Measurements from ENCODE around the gene FIGLA. TPM values are rescaled to one million over a fixed set of nuclear protein-coding genes. Genes with fewer than 3 reads are reported as not detected.

The FIGLA gene
- total RNA-seq, 1 donor from 2014 or later, result not detected

GRCh38 chr2:70732766-70733645 is 57.4 kb downstream of the FIGLA start:
- Mint-ChIP-seq H3K27ac (no peak overlapping the region), H3K4me3 (no peak overlapping the region), H3K36me3 (ENCODE audit: low read depth) (peaks cover 2% of the 10 kb centered on the region), H3K9me3 (peaks cover 2% of the 10 kb centered on the region), H3K4me1 (peaks cover 26% of the 10 kb centered on the region), H3K27me3 (no peaks in the 10 kb centered on the region)
- no peak for TF ChIP-seq CTCF (IDR thresholded peaks at IDR 0.05)
- DNase-seq, result no peak
- ATAC-seq (ENCODE audit: low read depth), result no peak
- ChIA-PET POLR2A (no interaction called here), CTCF (no interaction called here)
- intact Hi-C loops (cut with micrococcal nuclease), result no loop called here

GRCh38 chr2:70730730-70731129 is 59.7 kb downstream of the FIGLA start:
- peaks cover 21% of the 10 kb centered on the region for H3K4me1 Mint-ChIP-seq
- no peak overlapping the region for H3K27ac Mint-ChIP-seq
- no peak for DNase-seq
- POLR2A ChIA-PET, result no interaction called here
- H3K36me3 Mint-ChIP-seq (ENCODE audit: low read depth), result no peaks in the 10 kb centered on the region
- no peak for ATAC-seq (ENCODE audit: low read depth)
- TF ChIP-seq CTCF (IDR thresholded peaks at IDR 0.05), result no peak
- no peaks in the 10 kb centered on the region for H3K27me3 Mint-ChIP-seq
- no peak overlapping the region for H3K4me3 Mint-ChIP-seq
- CTCF ChIA-PET, result no interaction called here
- intact Hi-C loops (cut with micrococcal nuclease), result no loop called here
- H3K9me3 Mint-ChIP-seq, result no peaks in the 10 kb centered on the region

GRCh38 chr2:70729647-70730046 is 60.8 kb downstream of the FIGLA start:
- Mint-ChIP-seq H3K27ac (no peak overlapping the region), H3K36me3 (ENCODE audit: low read depth) (peaks cover 2% of the 10 kb centered on the region), H3K9me3 (no peaks in the 10 kb centered on the region), H3K27me3 (no peaks in the 10 kb centered on the region), H3K4me1 (peaks cover 13% of the 10 kb centered on the region), H3K4me3 (no peak overlapping the region)
- no peak for DNase-seq
- CTCF ChIA-PET, result no interaction called here
- TF ChIP-seq CTCF (IDR thresholded peaks at IDR 0.05), result no peak
- intact Hi-C loops (cut with micrococcal nuclease), result no loop called here
- POLR2A ChIA-PET, result no interaction called here
- no peak for ATAC-seq (ENCODE audit: low read depth)

GRCh38 chr2:70728128-70728527 is 62.3 kb downstream of the FIGLA start:
- ChIA-PET CTCF (no interaction called here), POLR2A (no interaction called here)
- Mint-ChIP-seq H3K36me3 (ENCODE audit: low read depth) (peaks cover 2% of the 10 kb centered on the region), H3K27ac (no peak overlapping the region), H3K4me3 (no peak overlapping the region), H3K27me3 (no peaks in the 10 kb centered on the region), H3K9me3 (no peaks in the 10 kb centered on the region), H3K4me1 (peaks cover 9% of the 10 kb centered on the region)
- no peak for TF ChIP-seq CTCF (IDR thresholded peaks at IDR 0.05)
- DNase-seq (no peak), ATAC-seq (ENCODE audit: low read depth) (no peak)
- intact Hi-C loops (cut with micrococcal nuclease), result no loop called here

Other genes with a start within 250 kb of the FIGLA start
- gene TGFA, start 236.8 kb downstream of the FIGLA start, total RNA-seq, result 0.31 and 0.51 TPM in 2 replicates
- gene ADD2, start 22.4 kb downstream of the FIGLA start, total RNA-seq, result 12.5 and 15.4 TPM in 2 replicates
- not detected in 2 replicates for gene CLEC4F, start 30.0 kb upstream of the FIGLA start, total RNA-seq
- not detected in 2 replicates for gene CD207, start 45.2 kb upstream of the FIGLA start, total RNA-seq
- gene VAX2, start 109.9 kb upstream of the FIGLA start, total RNA-seq, result not detected in 2 replicates
- not detected in 2 replicates for gene ATP6V1B1, start 145.3 kb upstream of the FIGLA start, total RNA-seq
- 0.71 and 2.5 TPM in 2 replicates for gene ANKRD53, start 188.0 kb upstream of the FIGLA start, total RNA-seq
- 46.8 and 54.1 TPM in 2 replicates for gene TEX261, start 204.2 kb upstream of the FIGLA start, total RNA-seq